ENCODE results near the gene SUGCT.
"Not testable (repeated sequence)": the region's sequence is repeated elsewhere in the genome, so short reads cannot be mapped to it uniquely, and the experiment has no call there.

The SUGCT gene

DNA sequence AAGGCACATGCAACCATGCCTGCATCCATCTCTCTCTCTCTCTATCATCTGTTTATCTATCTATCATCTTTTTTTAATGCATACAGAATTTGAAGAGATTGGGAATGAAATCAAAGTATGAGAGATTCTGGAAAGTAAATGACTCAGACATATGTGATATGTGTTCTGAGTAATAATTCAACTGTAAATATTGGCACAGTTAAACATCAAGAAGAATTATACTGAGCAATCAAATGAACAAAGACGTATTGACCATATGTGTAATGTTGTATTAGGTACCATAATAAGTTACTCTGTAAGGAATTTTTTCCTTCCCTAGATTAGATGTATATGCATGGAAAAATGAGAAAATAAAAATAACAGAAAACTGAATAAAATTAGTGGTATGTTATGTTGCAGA is 108.3 kb downstream of the SUGCT start:
- Histone ChIP-seq H3K36me3 (ENCODE audit: control insufficient read depth in 2 of 2, insufficient read depth in 1 of 2, low read length in 2 of 2) (no peaks in the 10 kb centered on the region), H3K4me3 (ENCODE audit: low read depth, low read length) (no peak overlapping the region), H3K9me3 (ENCODE audit: control insufficient read depth, insufficient read depth, low read depth, low read length) (no peaks in the 10 kb centered on the region), H3K27ac (ENCODE audit: extremely low read depth, low read depth, low read length) (no peak overlapping the region), H3K4me1 (ENCODE audit: control insufficient read depth, insufficient read depth, low read length) (no peaks in the 10 kb centered on the region)
- ChIA-PET POLR2A (no interaction called here), CTCF (no interaction called here)
- TF ChIP-seq ZNF585B (tag by site-specific recombination; IDR thresholded peaks at IDR 0.05) = no peak

DNA sequence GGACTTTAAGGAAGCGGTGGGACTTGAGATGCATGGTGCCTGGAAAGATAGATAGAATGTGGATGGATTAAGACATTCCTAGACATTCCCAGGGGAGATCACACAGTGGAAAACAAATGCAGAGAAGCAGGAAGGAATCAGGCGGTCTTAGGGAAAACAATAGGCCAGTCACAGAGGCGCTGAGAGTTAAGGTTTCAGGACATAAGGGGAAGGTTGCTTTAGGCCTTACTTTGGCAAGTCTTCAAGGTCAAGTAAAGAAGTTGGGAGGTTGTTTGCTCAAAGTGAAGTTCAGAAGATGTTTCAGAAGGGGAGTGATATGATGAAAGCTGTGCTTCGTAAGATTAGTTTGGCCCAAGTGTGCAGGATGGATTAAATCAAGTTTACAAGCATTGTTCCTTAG is 109.4 kb downstream of the SUGCT start:
- Histone ChIP-seq H3K27ac (ENCODE audit: extremely low read depth, low read depth, low read length) (no peak overlapping the region), H3K4me3 (ENCODE audit: low read depth, low read length) (no peak overlapping the region), H3K9me3 (ENCODE audit: control insufficient read depth, insufficient read depth, low read depth, low read length) (no peaks in the 10 kb centered on the region), H3K36me3 (ENCODE audit: control insufficient read depth in 2 of 2, insufficient read depth in 1 of 2, low read length in 2 of 2) (no peaks in the 10 kb centered on the region), H3K4me1 (ENCODE audit: control insufficient read depth, insufficient read depth, low read length) (no peaks in the 10 kb centered on the region)
- CTCF ChIA-PET = no interaction called here
- TF ChIP-seq ZNF654 (tag by site-specific recombination; IDR thresholded peaks at IDR 0.05; ENCODE audit: low read depth) (no peak), ZNF248 (tag by site-specific recombination; IDR thresholded peaks at IDR 0.05) (no peak), ZNF513 (tag by site-specific recombination; IDR thresholded peaks at IDR 0.05) (no peak), ZNF510 (tag by site-specific recombination; IDR thresholded peaks at IDR 0.05; ENCODE audit: insufficient replicate concordance) (no peak), ZNF354C (tag by site-specific recombination; IDR thresholded peaks at IDR 0.05; ENCODE audit: borderline replicate concordance, low read depth) (no peak), OVOL3 (tag by site-specific recombination; IDR thresholded peaks at IDR 0.05) (no peak), ZSCAN23 (tag by site-specific recombination; IDR thresholded peaks at IDR 0.05) (no peak), ZNF639 (tag by site-specific recombination; IDR thresholded peaks at IDR 0.05) (no peak), ZNF623 (tag by site-specific recombination; IDR thresholded peaks at IDR 0.05) (no peak), ZNF202 (tag by site-specific recombination; IDR thresholded peaks at IDR 0.05; ENCODE audit: borderline replicate concordance) (no peak), ZFP37 (tag by site-specific recombination; IDR thresholded peaks at IDR 0.05) (no peak)
- TF ChIP-seq, protein P1, sequence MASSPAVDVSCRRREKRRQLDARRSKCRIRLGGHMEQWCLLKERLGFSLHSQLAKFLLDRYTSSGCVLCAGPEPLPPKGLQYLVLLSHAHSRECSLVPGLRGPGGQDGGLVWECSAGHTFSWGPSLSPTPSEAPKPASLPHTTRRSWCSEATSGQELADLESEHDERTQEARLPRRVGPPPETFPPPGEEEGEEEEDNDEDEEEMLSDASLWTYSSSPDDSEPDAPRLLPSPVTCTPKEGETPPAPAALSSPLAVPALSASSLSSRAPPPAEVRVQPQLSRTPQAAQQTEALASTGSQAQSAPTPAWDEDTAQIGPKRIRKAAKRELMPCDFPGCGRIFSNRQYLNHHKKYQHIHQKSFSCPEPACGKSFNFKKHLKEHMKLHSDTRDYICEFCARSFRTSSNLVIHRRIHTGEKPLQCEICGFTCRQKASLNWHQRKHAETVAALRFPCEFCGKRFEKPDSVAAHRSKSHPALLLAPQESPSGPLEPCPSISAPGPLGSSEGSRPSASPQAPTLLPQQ (tag by site-specific recombination; IDR thresholded peaks at IDR 0.05) = no peak
- TF ChIP-seq, protein P2, sequence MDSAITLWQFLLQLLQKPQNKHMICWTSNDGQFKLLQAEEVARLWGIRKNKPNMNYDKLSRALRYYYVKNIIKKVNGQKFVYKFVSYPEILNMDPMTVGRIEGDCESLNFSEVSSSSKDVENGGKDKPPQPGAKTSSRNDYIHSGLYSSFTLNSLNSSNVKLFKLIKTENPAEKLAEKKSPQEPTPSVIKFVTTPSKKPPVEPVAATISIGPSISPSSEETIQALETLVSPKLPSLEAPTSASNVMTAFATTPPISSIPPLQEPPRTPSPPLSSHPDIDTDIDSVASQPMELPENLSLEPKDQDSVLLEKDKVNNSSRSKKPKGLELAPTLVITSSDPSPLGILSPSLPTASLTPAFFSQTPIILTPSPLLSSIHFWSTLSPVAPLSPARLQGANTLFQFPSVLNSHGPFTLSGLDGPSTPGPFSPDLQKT (IDR thresholded peaks at IDR 0.05; ENCODE audit: borderline replicate concordance, low read depth, low read length) = no peak
- TF ChIP-seq, protein P3, sequence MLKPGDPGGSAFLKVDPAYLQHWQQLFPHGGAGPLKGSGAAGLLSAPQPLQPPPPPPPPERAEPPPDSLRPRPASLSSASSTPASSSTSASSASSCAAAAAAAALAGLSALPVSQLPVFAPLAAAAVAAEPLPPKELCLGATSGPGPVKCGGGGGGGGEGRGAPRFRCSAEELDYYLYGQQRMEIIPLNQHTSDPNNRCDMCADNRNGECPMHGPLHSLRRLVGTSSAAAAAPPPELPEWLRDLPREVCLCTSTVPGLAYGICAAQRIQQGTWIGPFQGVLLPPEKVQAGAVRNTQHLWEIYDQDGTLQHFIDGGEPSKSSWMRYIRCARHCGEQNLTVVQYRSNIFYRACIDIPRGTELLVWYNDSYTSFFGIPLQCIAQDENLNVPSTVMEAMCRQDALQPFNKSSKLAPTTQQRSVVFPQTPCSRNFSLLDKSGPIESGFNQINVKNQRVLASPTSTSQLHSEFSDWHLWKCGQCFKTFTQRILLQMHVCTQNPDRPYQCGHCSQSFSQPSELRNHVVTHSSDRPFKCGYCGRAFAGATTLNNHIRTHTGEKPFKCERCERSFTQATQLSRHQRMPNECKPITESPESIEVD (tag by site-specific recombination; IDR thresholded peaks at IDR 0.05) = no peak
- POLR2A ChIA-PET = no interaction called here

GRCh38 chr7:40248681-40249080 is 113.9 kb downstream of the SUGCT start:
- POLR2A ChIA-PET = no interaction called here
- Histone ChIP-seq H3K4me3 (ENCODE audit: low read depth, low read length) (no peak overlapping the region), H3K36me3 (ENCODE audit: control insufficient read depth in 2 of 2, insufficient read depth in 1 of 2, low read length in 2 of 2) (no peaks in the 10 kb centered on the region), H3K9me3 (ENCODE audit: control insufficient read depth, insufficient read depth, low read depth, low read length) (no peaks in the 10 kb centered on the region), H3K27ac (ENCODE audit: extremely low read depth, low read depth, low read length) (no peak overlapping the region), H3K4me1 (ENCODE audit: control insufficient read depth, insufficient read depth, low read length) (no peaks in the 10 kb centered on the region)
- no peak for TF ChIP-seq ZNF138 (tag by site-specific recombination; IDR thresholded peaks at IDR 0.05; ENCODE audit: borderline replicate concordance)
- no peak for TF ChIP-seq MZF1 (tag by site-specific recombination; IDR thresholded peaks at IDR 0.05; ENCODE audit: borderline replicate concordance)
- CTCF ChIA-PET = no interaction called here

- CTCF ChIA-PET = interaction anchor here (0.7 to 1.5 kb wide), 6 partner anchors 11 to 1458 kb away, joined by 3 to 5 read pairs (median 4); no protein-coding TSS in a partner anchor
Observed at GRCh38 chr7:40253444-40253843, 118.6 kb downstream of the SUGCT start.

More at GRCh38 chr7:40253444-40253843, 118.6 kb downstream of the SUGCT start:
- H3K4me3 ChIP-seq (ENCODE audit: low read depth, low read length); POLR2A ChIA-PET; H3K4me1 ChIP-seq (ENCODE audit: control insufficient read depth, insufficient read depth, low read length); H3K36me3 ChIP-seq (ENCODE audit: control insufficient read depth in 2 of 2, insufficient read depth in 1 of 2, low read length in 2 of 2); H3K27ac ChIP-seq (ENCODE audit: extremely low read depth, low read depth, low read length); H3K9me3 ChIP-seq (ENCODE audit: control insufficient read depth, insufficient read depth, low read depth, low read length): not testable (repeated sequence)

Measured in HEK293 (cell line).